HG03521 (cell line): ENCODE data around the gene RHOB.

Experiments
- ATAC-seq: cut with Tn5 transposase; IDR thresholded peaks from one replicate; pipeline ENCODE4 v1.9.1; 2021; ENCODE audit warnings: mild to moderate bottlenecking, moderate library complexity; ENCODE audit not compliant: unreplicated experiment

The RHOB gene

GRCh38 chr2:20472569-20472968 lies 25.7 kb downstream of the RHOB start:
- ATAC-seq = no peak

DNA sequence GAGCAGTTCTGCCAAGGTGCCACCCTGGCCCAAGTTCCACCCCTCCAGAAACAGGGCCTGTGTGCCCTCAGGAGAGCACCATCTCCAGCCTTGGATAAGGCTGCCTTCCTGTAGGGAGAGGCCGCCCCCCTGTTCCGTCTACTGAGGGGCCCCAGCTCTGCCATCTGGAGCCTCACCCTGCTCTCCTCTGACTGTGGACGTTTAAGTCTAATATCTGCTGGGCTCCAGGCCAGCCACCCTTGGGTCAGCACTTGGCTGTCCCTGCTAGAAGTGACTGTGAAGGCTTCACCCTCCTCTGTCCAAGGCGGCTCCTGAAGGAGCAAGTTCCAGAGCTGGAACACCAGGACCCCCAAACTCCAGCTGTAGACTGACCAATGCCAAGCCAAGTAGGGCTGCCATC lies 26.3 kb downstream of the RHOB start:
- ATAC-seq = no peak

- ATAC-seq = no peak
These were observed 28.1 kb downstream of the RHOB start for GRCh38 chr2:20474757-20475566.

DNA sequence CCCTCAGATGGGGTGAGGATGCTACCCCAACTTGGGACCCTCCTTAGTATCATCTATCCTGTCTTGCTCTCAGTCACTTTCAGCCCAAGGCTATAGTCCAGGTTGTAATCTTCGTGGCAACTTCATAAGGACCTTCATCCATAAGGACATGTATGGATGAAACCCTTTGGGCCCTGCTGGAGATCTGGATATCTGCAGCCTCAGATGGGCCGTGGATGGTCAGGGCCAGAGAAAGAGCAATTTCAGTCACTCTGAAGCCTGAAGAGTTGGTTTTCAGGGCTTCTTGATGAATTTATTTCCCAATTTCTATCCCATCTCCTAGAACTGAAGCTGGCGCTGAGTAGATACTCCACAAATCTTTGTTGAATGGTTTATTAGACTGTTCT lies 28.7 kb downstream of the RHOB start:
- no peak for ATAC-seq

- ATAC-seq = no peak
These were observed 29.6 kb downstream of the RHOB start for GRCh38 chr2:20476481-20476880.

GRCh38 chr2:20476950-20477349 lies 30.1 kb downstream of the RHOB start:
- no peak for ATAC-seq

- no peak for ATAC-seq
These were observed 32.1 kb downstream of the RHOB start for GRCh38 chr2:20478961-20479360.

- ATAC-seq = no peak
These were observed 33.0 kb downstream of the RHOB start for GRCh38 chr2:20479835-20480234.

- ATAC-seq = no peak
These were observed 34.0 kb downstream of the RHOB start for GRCh38 chr2:20480913-20481312.

DNA sequence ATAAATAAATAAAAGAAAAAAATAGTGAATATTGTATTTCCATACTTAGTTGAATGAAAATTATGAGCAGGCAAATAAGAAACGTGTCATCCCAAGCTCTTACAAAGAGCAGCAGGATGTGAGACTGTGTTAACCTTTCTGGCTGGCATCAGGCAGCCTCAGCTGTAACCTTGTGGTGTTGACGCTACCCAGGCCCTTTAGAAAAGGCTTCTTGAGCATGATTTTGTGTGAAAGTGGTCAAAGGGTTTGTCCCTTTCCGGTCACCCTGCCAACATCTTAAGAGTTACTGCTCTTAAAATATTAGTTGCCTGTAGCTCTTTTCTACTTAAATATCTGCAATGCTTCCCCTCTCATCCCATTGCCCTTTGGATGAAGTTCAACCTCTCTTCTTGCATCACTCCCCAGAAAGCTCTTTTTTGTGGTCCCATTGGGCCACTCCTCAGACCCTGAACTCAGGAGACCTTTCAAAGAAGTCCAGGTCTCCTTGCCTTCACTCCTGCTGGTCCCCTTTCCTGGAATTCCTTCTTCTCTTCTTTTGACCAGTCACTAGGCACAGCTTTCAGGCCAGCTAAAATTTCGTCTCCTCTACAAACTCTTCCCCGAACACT lies 35.0 kb downstream of the RHOB start:
- ATAC-seq = no peak

DNA sequence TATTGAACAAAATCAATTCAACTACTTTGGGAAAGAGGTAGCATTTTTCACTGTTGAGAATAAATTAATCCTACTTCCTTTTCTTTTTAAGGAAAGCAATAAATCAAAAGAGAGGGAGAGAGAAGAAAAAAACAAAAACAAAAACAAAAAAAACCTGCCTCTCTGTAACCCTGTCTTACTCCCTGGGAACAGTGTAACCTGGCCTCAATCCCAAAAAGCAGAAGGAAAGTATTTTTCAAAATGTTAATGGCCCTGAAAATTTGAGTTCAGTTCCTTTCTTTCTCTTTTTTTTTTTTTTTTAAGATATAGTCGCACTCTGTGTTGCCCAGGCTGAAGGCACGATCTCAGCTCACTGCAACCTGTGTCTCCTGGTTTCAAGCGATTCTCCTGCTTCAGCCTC lies 35.9 kb downstream of the RHOB start:
- ATAC-seq = no peak

DNA sequence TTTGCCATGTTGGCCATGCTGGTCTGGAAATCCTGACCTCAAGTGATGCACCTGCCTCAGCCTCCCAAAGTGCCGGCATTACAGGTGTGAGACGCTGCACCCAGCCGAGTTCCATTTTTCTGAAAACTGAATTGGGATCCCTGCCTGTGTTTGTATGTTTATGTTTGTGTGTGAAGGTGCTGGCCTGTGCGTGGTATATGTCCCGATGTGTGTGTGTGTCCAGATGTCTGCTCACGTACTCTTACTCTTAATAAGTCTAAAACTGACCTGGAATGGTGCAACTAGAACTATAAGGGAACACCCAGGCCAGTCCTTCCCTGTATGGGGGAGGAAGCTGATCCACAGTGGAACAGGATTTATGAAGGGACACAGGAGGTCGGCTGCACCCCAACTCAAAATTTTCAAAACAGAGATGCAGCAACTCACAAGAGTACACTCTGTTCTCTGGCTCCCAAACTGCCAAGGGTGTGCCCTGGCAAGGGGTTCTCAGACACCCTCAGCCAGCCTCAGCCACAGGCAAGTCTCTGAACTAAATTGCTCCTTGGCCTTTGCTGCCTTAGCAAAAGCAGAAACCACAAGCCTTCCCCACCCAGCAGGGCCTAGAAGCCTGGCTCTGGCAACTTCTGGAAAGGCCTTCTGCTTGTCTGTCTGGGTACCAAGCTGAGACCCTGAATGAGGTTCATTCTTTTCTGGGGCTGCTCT lies 36.5 kb downstream of the RHOB start:
- ATAC-seq = no peak

DNA sequence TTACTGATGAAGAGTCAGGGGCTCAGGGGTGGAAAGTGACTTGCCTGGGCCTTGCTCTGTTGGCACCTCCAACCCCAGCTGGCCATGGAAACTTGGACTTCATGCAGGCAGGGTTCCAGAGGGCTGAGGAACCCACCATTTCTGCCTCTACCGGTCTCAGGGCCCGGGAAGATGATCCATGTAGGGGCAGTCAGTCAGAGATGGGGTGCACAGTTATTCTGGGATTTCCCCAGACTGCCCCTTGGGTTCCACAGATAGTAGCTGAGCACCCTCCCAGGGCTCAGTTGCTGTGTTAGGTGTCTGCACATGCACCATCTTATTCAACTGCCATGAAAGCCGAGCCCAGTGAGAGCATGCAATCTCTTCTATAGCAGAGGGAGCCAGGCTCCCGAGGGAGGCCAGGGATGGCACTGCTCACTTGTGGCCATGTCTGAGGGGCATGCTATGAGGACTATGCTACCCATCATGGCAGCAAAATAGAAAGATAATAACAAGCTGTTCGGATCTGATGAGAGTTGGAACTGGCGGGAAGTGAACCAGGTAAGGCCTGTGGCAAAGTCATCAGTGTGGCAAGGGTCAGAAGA lies 37.3 kb downstream of the RHOB start:
- no peak for ATAC-seq

DNA sequence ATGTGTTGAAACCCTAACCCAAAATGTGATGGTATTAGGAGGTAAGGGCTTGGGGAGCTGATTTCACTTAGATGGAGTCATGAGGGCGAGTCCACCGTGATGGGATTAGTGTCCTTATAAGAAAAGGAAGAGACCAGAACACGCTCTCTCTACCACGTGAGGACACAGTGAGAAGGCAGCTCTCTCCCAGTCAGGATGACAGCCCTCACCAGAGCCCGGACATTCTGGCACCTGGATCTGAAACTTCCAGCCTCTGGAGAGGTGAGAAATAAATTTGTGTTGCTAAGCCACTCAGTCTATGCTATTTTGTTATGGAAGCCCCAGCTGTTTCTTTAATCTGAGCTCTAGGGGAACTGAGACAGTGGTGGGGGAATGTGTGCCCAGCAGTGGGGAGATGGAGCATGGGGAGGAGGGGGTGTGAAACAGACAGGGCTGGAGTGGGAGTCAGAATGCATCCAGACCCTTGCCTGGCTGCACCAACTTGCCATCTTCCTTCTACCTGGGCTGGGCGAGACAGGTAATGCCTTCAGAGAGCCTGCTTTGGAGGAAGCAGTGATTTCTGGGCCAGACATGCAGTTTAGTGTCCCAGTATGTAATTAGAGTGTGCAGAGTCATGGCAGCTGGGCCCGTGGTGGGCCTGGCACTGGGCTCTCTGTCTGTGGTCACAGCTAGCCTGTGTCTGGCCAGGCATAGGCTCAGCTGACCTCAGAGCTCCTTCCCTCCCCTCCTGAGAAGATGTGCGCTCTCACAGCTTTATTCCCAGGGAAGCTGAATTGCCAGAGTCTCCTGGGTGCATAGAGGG lies 38.1 kb downstream of the RHOB start:
- no peak for ATAC-seq

DNA sequence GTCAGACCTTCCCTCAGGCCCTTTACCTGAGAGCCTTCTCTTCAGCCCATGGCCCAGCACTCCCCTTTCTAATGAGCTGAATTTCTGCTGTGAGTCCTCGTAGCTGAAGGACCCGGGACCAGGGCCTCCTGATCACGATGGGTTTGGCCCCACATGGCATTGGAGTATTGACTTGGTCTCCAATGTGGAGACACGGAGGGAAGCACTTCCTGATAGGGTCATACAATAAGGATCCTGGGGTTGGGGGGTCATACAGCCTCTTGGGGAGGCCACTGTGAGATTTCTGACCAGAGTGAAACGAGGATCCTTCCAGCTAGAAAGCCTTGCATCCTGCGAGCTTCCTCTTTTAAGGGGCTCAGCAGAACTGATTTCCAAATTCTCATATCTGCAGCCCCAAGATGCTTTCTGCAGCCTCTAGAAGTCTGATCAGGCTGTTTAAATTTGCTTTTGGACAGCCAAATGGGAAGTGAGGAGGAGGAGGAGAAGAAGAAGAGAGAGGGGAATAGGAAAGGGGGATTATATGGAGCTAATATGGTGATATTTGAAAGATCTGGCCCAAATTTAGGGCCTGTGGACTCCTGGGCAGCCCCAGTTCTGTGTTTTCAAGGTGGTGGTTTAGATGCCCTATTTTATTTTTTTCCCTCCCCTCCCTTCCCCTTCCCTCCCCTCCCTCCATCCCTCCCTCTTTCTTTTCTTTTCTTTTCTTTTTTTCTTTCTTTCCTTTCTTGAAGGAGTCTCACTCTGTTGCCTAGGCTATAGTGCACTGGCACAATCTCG lies 38.9 kb downstream of the RHOB start:
- ATAC-seq = no peak

GRCh38 chr2:20486571-20486970 lies 39.7 kb downstream of the RHOB start:
- no peak for ATAC-seq

GRCh38 chr2:20487030-20487391 lies 40.1 kb downstream of the RHOB start:
- no peak for ATAC-seq

DNA sequence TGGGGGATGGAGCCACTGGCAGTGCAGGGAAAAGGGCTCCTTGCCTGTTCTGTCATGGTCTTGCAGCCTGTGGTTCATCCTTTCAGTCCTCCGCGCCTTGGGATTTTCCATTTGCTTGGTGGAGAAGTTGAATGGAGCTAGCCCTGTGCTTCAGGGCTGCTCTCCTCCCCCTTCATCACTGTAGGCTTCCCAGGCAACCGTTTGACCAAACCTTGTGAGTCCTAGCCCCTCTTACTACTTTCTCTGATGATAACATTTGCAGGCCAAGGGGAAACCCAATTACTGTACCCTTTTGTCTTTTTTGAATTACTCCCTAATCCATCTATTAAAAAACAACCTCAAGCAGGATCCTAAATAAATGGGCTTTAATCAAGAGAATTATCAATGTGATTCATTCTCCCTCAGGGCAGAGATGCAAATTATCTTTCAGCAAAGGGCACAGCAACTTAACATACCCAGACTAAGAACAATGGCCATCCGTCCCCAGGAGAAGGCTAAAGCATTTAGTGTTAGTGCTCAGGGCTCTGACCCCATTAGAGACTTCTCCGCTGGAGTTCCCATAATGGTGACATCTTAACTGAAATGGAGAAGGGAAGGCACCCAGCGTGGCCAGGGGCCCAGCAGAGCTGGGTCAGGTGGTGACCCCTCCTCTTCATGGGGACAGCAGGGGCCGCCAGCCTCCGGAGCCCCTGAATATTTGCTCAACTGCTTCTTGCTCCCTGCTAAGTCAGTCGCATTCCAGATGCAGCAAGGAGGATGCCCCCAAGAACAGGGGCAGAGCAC lies 40.7 kb downstream of the RHOB start:
- no peak for ATAC-seq

DNA sequence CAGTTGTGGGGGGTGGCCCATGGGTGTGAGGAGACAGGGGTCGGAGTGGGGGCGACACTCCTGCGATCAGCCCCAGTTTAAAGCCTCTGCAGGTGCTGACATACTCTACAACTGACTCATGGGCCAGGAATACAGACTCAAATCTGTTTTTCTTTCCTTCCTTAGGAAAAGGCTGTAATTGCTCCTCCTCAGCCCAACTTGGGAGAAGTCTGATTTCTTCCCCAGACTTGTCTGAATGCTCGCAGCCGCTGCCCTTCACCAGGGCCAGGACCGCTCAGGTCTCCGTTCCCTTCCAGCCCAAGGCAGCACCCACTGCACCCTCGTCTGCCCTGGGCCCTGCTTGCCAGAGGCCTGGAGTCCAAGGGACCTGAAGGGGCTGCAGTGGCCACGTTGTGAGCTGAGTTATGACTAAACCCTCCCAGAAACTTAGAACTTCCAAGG lies 41.3 kb downstream of the RHOB start:
- no peak for ATAC-seq
